H1 (cell line): ENCODE results near the gene MANBA. TPM values are rescaled to one million over a fixed set of nuclear protein-coding genes. Genes with fewer than 3 reads are reported as not detected.

ENCODE experiments used
- CTCF ChIA-PET: fragments of 300-600 bp; sonication (Branson Sonifier 250); formaldehyde crosslinking; loops from one replicate; lab custom pipeline; 2021; ENCODE audit not compliant: partially characterized antibody; lab: Charles Lee
- POLR2A ChIA-PET: fragments of 300-600 bp; sonication (Branson Sonifier 250); formaldehyde crosslinking; loops from one replicate; lab custom pipeline; 2021; ENCODE audit warnings: inconsistent platforms; ENCODE audit not compliant: partially characterized antibody; lab: Charles Lee
- DNase-seq, 2 experiments: peaks; one replicate each; pipeline versions ENCODE4 v3.0.0 to v3.0.0-alpha.2; 2010 to 2022; ENCODE audit warnings: low spot score in 2 of 2, low read depth in 1 of 2, mixed read lengths in 1 of 2
- FAIRE-seq: peaks from 2 replicates; lab custom pipeline; 2011; peaks lifted over from hg19 to GRCh38; lab: Jason Lieb, UNC
- H2AFZ ChIP-seq: 2 replicates; pipeline ENCODE4 v1.8.1; 2012; ENCODE audit warnings: low read length, inconsistent platforms
- H2AK5ac ChIP-seq: 2 replicates; pipeline ENCODE4 v1.6.1; 2013; ENCODE audit warnings: low read depth, low read length
- H2BK120ac ChIP-seq: replicated peaks from 2 replicates; pipeline ENCODE3; 2013; ENCODE audit warnings: low read depth, low read length, inconsistent platforms
- H2BK12ac ChIP-seq: 2 replicates; pipeline ENCODE4 v1.6.1; 2013; ENCODE audit warnings: low read depth, low read length
- H2BK15ac ChIP-seq: 2 replicates; pipeline ENCODE4 v1.6.1; 2013; ENCODE audit warnings: low read length
- H2BK20ac ChIP-seq: 2 replicates; pipeline ENCODE4 v1.6.1; 2013; ENCODE audit warnings: low read length
- H2BK5ac ChIP-seq: 2 replicates; pipeline ENCODE4 v1.6.1; 2013; ENCODE audit warnings: low read depth, low read length
- H3K14ac ChIP-seq: 2 replicates; pipeline ENCODE4 v1.6.1; 2013; ENCODE audit warnings: inconsistent platforms; ENCODE audit not compliant: insufficient read length
- H3K18ac ChIP-seq: 2 replicates; pipeline ENCODE4 v1.6.1; 2013; ENCODE audit warnings: low read length; ENCODE audit errors: extremely low read depth
- H3K23ac ChIP-seq: 2 replicates; pipeline ENCODE4 v1.6.1; 2013; ENCODE audit warnings: inconsistent platforms; ENCODE audit not compliant: insufficient read length
- H3K23me2 ChIP-seq: 2 replicates; pipeline ENCODE4 v1.6.1; 2013; ENCODE audit warnings: low read depth, low read length
- H3K27ac ChIP-seq: 2 replicates; pipeline ENCODE4 v1.6.1; 2011; ENCODE audit warnings: low read depth, low read length, inconsistent platforms
- H3K27me3 ChIP-seq, 4 experiments: replicated peaks in 1 of 4; 1 replicate in 1 of 4; 2 replicates in 3 of 4; pipeline versions ENCODE4 v1.6.1 to v1.8.1; 2011 to 2013; ENCODE audit warnings: low read length in 3 of 4, mild to moderate bottlenecking in 3 of 4, inconsistent platforms in 2 of 4, mixed read lengths in 2 of 4, moderate library complexity in 1 of 4; ENCODE audit not compliant: control insufficient read depth in 3 of 4, insufficient read depth in 3 of 4; ENCODE audit errors: extremely low read depth in 1 of 4
- H3K36me3 ChIP-seq, 4 experiments: 2 replicates each; pipeline versions ENCODE4 v1.6.1 to v1.8.1; 2011 to 2013; ENCODE audit warnings: mild to moderate bottlenecking in 4 of 4, low read length in 3 of 4, moderate library complexity in 2 of 4, control low read depth in 1 of 4, inconsistent platforms in 1 of 4; ENCODE audit not compliant: insufficient read depth in 4 of 4, control insufficient read depth in 2 of 4
- H3K4ac ChIP-seq: replicated peaks from 2 replicates; pipeline ENCODE3; 2013; ENCODE audit warnings: low read length, low read depth, mixed read lengths, inconsistent platforms; ENCODE audit not compliant: insufficient read length
- H3K4me1 ChIP-seq, 4 experiments: replicated peaks in 1 of 4; 1 replicate in 1 of 4; 2 replicates in 3 of 4; pipeline versions ENCODE4 v1.6.1 to v1.8.1; 2011 to 2013; ENCODE audit warnings: low read length in 3 of 4, inconsistent platforms in 2 of 4, mixed read lengths in 1 of 4; ENCODE audit not compliant: insufficient read depth in 4 of 4, control insufficient read depth in 3 of 4
- H3K4me2 ChIP-seq, 2 experiments: 2 replicates each; pipeline versions ENCODE4 v1.6.1 to v1.8.1; 2011 to 2013; ENCODE audit warnings: low read depth in 2 of 2, low read length in 2 of 2, control low read depth in 1 of 2, inconsistent platforms in 1 of 2, mild to moderate bottlenecking in 1 of 2; ENCODE audit not compliant: insufficient read depth in 1 of 2
- H3K4me3 ChIP-seq, 4 experiments: fragments of 200-600, 300-600 bp in 1 of 4; sonication (generic), shearing (Covaris generic), sonication (Bioruptor Twin) in 1 of 4; 2 replicates each; pipeline versions ENCODE4 v1.5.1 to v1.8.1; 2011 to 2016; ENCODE audit warnings: low read length in 4 of 4, low read depth in 3 of 4, control low read depth in 2 of 4, inconsistent platforms in 2 of 4, mild to moderate bottlenecking in 2 of 4, mixed read lengths in 1 of 4, moderate library complexity in 1 of 4; ENCODE audit not compliant: insufficient read depth in 2 of 4; ENCODE audit errors: extremely low read depth in 1 of 4
- H3K56ac ChIP-seq: replicated peaks from 2 replicates; pipeline ENCODE3; 2013; ENCODE audit warnings: low read depth, mild to moderate bottlenecking, mixed read lengths, low read length, inconsistent platforms; ENCODE audit not compliant: insufficient read length
- H3K79me1 ChIP-seq: 2 replicates; pipeline ENCODE4 v1.6.1; 2013; ENCODE audit warnings: low read depth, low read length, control low read depth
- H3K79me2 ChIP-seq, 2 experiments: 2 replicates each; pipeline versions ENCODE4 v1.6.1 to v1.8.1; 2012 to 2013; ENCODE audit warnings: low read length in 2 of 2, mild to moderate bottlenecking in 2 of 2, inconsistent platforms in 1 of 2; ENCODE audit not compliant: insufficient read depth in 2 of 2, control insufficient read depth in 1 of 2
- H3K9ac ChIP-seq, 4 experiments: replicated peaks in 1 of 4; 1 replicate in 1 of 4; 2 replicates in 3 of 4; pipeline versions ENCODE4 v1.6.1 to v1.8.1; 2011 to 2013; ENCODE audit warnings: low read depth in 3 of 4, low read length in 3 of 4, control low read depth in 2 of 4, mild to moderate bottlenecking in 2 of 4, moderate library complexity in 2 of 4, inconsistent platforms in 1 of 4; ENCODE audit errors: extremely low read depth in 1 of 4
- H3K9me3 ChIP-seq, 2 experiments: 2 replicates each; pipeline versions ENCODE4 v1.6.1 to v1.8.1; 2012 to 2013; ENCODE audit warnings: mild to moderate bottlenecking in 2 of 2, moderate library complexity in 2 of 2, control low read depth in 1 of 2, inconsistent platforms in 1 of 2, low read depth in 1 of 2, low read length in 1 of 2, mixed read lengths in 1 of 2; ENCODE audit not compliant: insufficient read depth in 2 of 2
- H4K20me1 ChIP-seq, 2 experiments: replicated peaks in 1 of 2; 2 replicates each; pipeline versions ENCODE3 to v1.8.1; 2011 to 2013; ENCODE audit warnings: inconsistent platforms in 2 of 2, low read length in 2 of 2, mild to moderate bottlenecking in 1 of 2; ENCODE audit not compliant: insufficient read depth in 2 of 2, control insufficient read depth in 1 of 2
- H4K5ac ChIP-seq: 2 replicates; pipeline ENCODE4 v1.6.1; 2013; ENCODE audit warnings: low read length, low read depth, mixed read lengths, inconsistent platforms; ENCODE audit not compliant: insufficient read length
- H4K8ac ChIP-seq: 2 replicates; pipeline ENCODE4 v1.8.0; 2013; ENCODE audit warnings: mild to moderate bottlenecking, moderate library complexity, low read length, inconsistent platforms; ENCODE audit not compliant: insufficient read depth; ENCODE audit errors: extremely low read depth
- H4K91ac ChIP-seq: replicated peaks from 2 replicates; pipeline ENCODE3; 2013; ENCODE audit warnings: low read length, mixed read lengths, inconsistent platforms; ENCODE audit not compliant: insufficient read length
- BACH1 ChIP-seq: IDR thresholded peaks from 2 replicates; pipeline ENCODE4 v1.6.1; 2012; ENCODE audit warnings: low read length, improper control_type of control experiment
- MAFK ChIP-seq: IDR thresholded peaks from 2 replicates; pipeline ENCODE4 v1.6.1; 2012; ENCODE audit warnings: low read depth, mild to moderate bottlenecking, improper control_type of control experiment, low read length
- POU5F1 ChIP-seq: IDR thresholded peaks from 2 replicates; pipeline ENCODE4 v1.6.1; 2011; ENCODE audit warnings: low read depth, mild to moderate bottlenecking, low read length, moderate library complexity
- WGBS, 2 experiments: shearing (Covaris generic) in 1 of 2; methylation state at CpG; one replicate each; pipeline versions ENCODE4 v1.1.6 to v1.1.7; 2013 to 2015; ENCODE audit warnings: low lambda C conversion rate in 2 of 2, mixed read lengths in 2 of 2, inconsistent platforms in 1 of 2, low coverage in 1 of 2, missing lambda C conversion rate in 1 of 2; ENCODE audit not compliant: insufficient replicate concordance in 2 of 2, insufficient coverage in 1 of 2, insufficient read length in 1 of 2; ENCODE audit errors: extremely low coverage in 1 of 2, missing lambda C conversion rate in 1 of 2; 5-methylcytosine and 5-hydroxymethylcytosine counted together
- polyA plus RNA-seq, 7 experiments: library from polyadenylated mRNA; depleted of rRNA in 3 of 7; stranded (reverse) in 5 of 7; unstranded in 2 of 7; fragments of >200 nt in 5 of 7; fragments of 200-250 nt in 2 of 7; gene quantifications; 1 replicate in 5 of 7; 2 replicates in 1 of 7; 4 replicates in 1 of 7; pipeline versions ENCODE4 v1.2.1 to v1.2.3, GENCODE V29; 2011 to 2013; ENCODE audit warnings: missing spikeins in 2 of 7, mixed read lengths in 2 of 7
- total RNA-seq: library from RNA; stranded (reverse); fragmentation: NEBNext Ultra II Directional; extraction: Animal tissue kit (Norgen Biotek cat#: 25700); gene quantifications from 2 replicates; pipeline ENCODE4 v1.2.1, GENCODE V29; 2021

MANBA gene
- total and polyA plus RNA-seq, 2 of the 8 experiments (the other 6 are each of a cell fraction or from before 2014, with no cell fraction given), result 22.9 to 27.8 TPM

DNA sequence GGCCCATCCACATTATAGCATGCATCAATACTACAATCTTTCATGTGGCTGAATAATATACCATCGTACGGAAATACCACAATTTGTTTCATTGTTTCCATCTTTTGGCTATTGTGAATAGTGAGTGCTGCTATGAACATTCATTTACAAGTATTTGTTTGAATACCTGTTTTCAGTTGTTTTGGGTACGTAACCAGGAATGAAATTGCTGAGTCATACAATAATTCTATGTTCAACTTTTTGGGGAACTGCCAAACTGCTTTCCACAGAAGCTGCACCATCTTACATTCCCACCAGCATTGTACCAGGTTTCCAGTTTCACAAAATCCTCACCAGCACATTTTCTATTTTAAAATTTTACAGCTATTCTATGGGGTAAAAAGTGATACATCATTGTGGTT, 28.5 kb upstream of the MANBA start:
- 98% methylated on average over 3 of the region's 3 CpGs; no CpG with 5 or more reads in 1 of the 2 experiments for WGBS, 2 experiments
- no peaks in the 10 kb centered on the region for H3K79me2 ChIP-seq

More for the DNA sequence above, 28.5 kb upstream of the MANBA start:
- no peak overlapping the region for H2BK120ac ChIP-seq
- no peak overlapping the region for H3K27ac ChIP-seq
- DNase-seq, result no peak
- H3K9ac ChIP-seq, result no peak overlapping the region
- no peak overlapping the region for H3K18ac ChIP-seq
- CTCF ChIA-PET, result interaction anchor here (1.6 kb wide), 1 partner anchor 58 kb away, joined by 3 read pairs; no protein-coding TSS in a partner anchor
- H3K4me2 ChIP-seq, result no peak overlapping the region
- no peak overlapping the region for H3K56ac ChIP-seq
- no peaks in the 10 kb centered on the region for H3K4me1 ChIP-seq
- TF ChIP-seq MAFK (peak; percentile 75), BACH1 (peak; percentile 70), POU5F1 (no peak)
- no peak overlapping the region for H3K4ac ChIP-seq
- H4K8ac ChIP-seq, result no peak overlapping the region
- no peak overlapping the region for H3K4me3 ChIP-seq
- H4K5ac ChIP-seq, result no peak overlapping the region
- H3K9me3 ChIP-seq, result no peaks in the 10 kb centered on the region
- H3K27me3 ChIP-seq, result no peaks in the 10 kb centered on the region
- H3K79me1 ChIP-seq, result no peaks in the 10 kb centered on the region
- no peak overlapping the region for H2AFZ ChIP-seq
- no peak overlapping the region for H3K23ac ChIP-seq
- no peak overlapping the region for H2BK5ac ChIP-seq
- H4K91ac ChIP-seq, result no peak overlapping the region
- no peak overlapping the region for H2BK20ac ChIP-seq
- no peak overlapping the region for H2AK5ac ChIP-seq
- H3K23me2 ChIP-seq, result no peaks in the 10 kb centered on the region
- H3K36me3 ChIP-seq, result no peaks in the 10 kb centered on the region; a peak in 1 of 8 replicates
- H4K20me1 ChIP-seq, result peaks cover 3 to 4% of the 10 kb centered on the region in 2 experiments
- H2BK12ac ChIP-seq, result no peak overlapping the region
- no peak overlapping the region for H2BK15ac ChIP-seq
- FAIRE-seq, result peak; percentile 19
- H3K14ac ChIP-seq, result no peak overlapping the region
- POLR2A ChIA-PET, result interaction anchor here (0.6 to 4.9 kb wide), 6 partner anchors 9 to 1810 kb away, joined by 3 to 36 read pairs (median 8); partner anchors contain the start of genes MANBA and UBE2D3
